Mesothelial cell of epicardium (in vitro differentiated cells): ENCODE results near the gene FLNB. TPM values are rescaled to one million over a fixed set of nuclear protein-coding genes. Genes with fewer than 3 reads are reported as not detected.

ENCODE experiments used
- DNase-seq, 2 experiments: peaks; one replicate each; pipeline ENCODE4 v3.0.0; 2021; ENCODE audit warnings: low spot score in 2 of 2; ENCODE audit not compliant: unreplicated experiment in 2 of 2
- H3K27ac Mint-ChIP-seq: 2 replicates; pipeline ENCODE4 v1.8.0; 2021; ENCODE audit warnings: mixed read lengths
- H3K27me3 Mint-ChIP-seq: 2 replicates; pipeline ENCODE4 v1.8.0; 2021; ENCODE audit warnings: low read depth, mixed read lengths
- H3K36me3 Mint-ChIP-seq: 2 replicates; pipeline ENCODE4 v1.8.0; 2021; ENCODE audit warnings: mixed read lengths
- H3K4me1 Mint-ChIP-seq: 2 replicates; pipeline ENCODE4 v1.8.0; 2021; ENCODE audit warnings: mixed read lengths
- H3K4me3 Mint-ChIP-seq: 2 replicates; pipeline ENCODE4 v1.8.0; 2021; ENCODE audit warnings: mild to moderate bottlenecking, moderate library complexity, mixed read lengths
- H3K9me3 Mint-ChIP-seq: 2 replicates; pipeline ENCODE4 v1.8.0; 2021; ENCODE audit warnings: mixed read lengths
- CTCF ChIP-seq: fragments of 200-600 bp; sonication (generic); IDR thresholded peaks from one replicate; pipeline ENCODE4 v1.5.0; 2021; ENCODE audit warnings: antibody characterized with exemption; ENCODE audit not compliant: unreplicated experiment
- total RNA-seq: library from RNA; stranded (reverse); gene quantifications from 3 replicates; pipeline ENCODE4 v1.2.1, GENCODE V29; 2021

FLNB gene
- total RNA-seq, 1 donor from 2014 or later, result 190 TPM

GRCh38 chr3:58124387-58124786 lies 116.2 kb downstream of the FLNB start:
- DNase-seq, result no peak
- Mint-ChIP-seq H3K27me3 (no peaks in the 10 kb centered on the region), H3K36me3 (peaks cover 70% of the 10 kb centered on the region), H3K27ac (no peak overlapping the region), H3K4me1 (no peaks in the 10 kb centered on the region), H3K9me3 (no peaks in the 10 kb centered on the region), H3K4me3 (no peak overlapping the region)
- TF ChIP-seq CTCF, result no peak

- H3K27ac Mint-ChIP-seq, result no peak overlapping the region
- no peak overlapping the region for H3K4me3 Mint-ChIP-seq
- TF ChIP-seq CTCF, result no peak
- H3K4me1 Mint-ChIP-seq, result no peaks in the 10 kb centered on the region
- no peaks in the 10 kb centered on the region for H3K9me3 Mint-ChIP-seq
- H3K27me3 Mint-ChIP-seq, result no peaks in the 10 kb centered on the region
- no peak for DNase-seq
- peaks cover 62% of the 10 kb centered on the region for H3K36me3 Mint-ChIP-seq
Observed at GRCh38 chr3:58129041-58129770, 121.0 kb downstream of the FLNB start.

- no peaks in the 10 kb centered on the region for H3K4me1 Mint-ChIP-seq
- peaks cover 65% of the 10 kb centered on the region for H3K36me3 Mint-ChIP-seq
- no peaks in the 10 kb centered on the region for H3K27me3 Mint-ChIP-seq
- no peaks in the 10 kb centered on the region for H3K9me3 Mint-ChIP-seq
- no peak for DNase-seq
- no peak overlapping the region for H3K4me3 Mint-ChIP-seq
- no peak for TF ChIP-seq CTCF
- H3K27ac Mint-ChIP-seq, result no peak overlapping the region
Observed at GRCh38 chr3:58130591-58130990, 122.4 kb downstream of the FLNB start.

- Mint-ChIP-seq H3K9me3 (no peaks in the 10 kb centered on the region), H3K27ac (no peak overlapping the region), H3K36me3 (peaks cover 68% of the 10 kb centered on the region), H3K4me1 (no peaks in the 10 kb centered on the region), H3K27me3 (no peaks in the 10 kb centered on the region), H3K4me3 (no peak overlapping the region)
- no peak for DNase-seq
- TF ChIP-seq CTCF, result no peak
Observed at GRCh38 chr3:58131101-58131825, 123.0 kb downstream of the FLNB start.

GRCh38 chr3:58132850-58133249 lies 124.6 kb downstream of the FLNB start:
- Mint-ChIP-seq H3K36me3 (peaks cover 70% of the 10 kb centered on the region), H3K4me3 (no peak overlapping the region), H3K9me3 (no peaks in the 10 kb centered on the region), H3K27me3 (no peaks in the 10 kb centered on the region), H3K27ac (no peak overlapping the region), H3K4me1 (no peaks in the 10 kb centered on the region)
- TF ChIP-seq CTCF, result no peak
- no peak for DNase-seq
